ENCODE data around the gene OTOG. TPM values are rescaled to one million over a fixed set of nuclear protein-coding genes. Genes with fewer than 3 reads are reported as not detected.

The OTOG gene
- total RNA-seq, 1 experiment from 2014 or later, result not detected

- Histone ChIP-seq H2AFZ (no peak overlapping the region), H3K79me2 (ENCODE audit: low read depth) (no peaks in the 10 kb centered on the region), H3K9me3 (ENCODE audit: insufficient read depth, low read depth) (no peaks in the 10 kb centered on the region), H3K27me3 (ENCODE audit: insufficient read depth, low read depth) (peaks cover 58% of the 10 kb centered on the region), H3K4me1 (replicated peaks; ENCODE audit: insufficient read depth) (no peaks in the 10 kb centered on the region), H3K27ac (no peak overlapping the region), H3K4me3 (no peak overlapping the region), H3F3A (ENCODE audit: insufficient read depth, low read depth) (no peaks in the 10 kb centered on the region), H3K9me2 (ENCODE audit: insufficient read depth) (no peaks in the 10 kb centered on the region), H3K4me2 (no peak overlapping the region), H3K36me3 (ENCODE audit: low read depth) (no peaks in the 10 kb centered on the region), H4K20me1 (ENCODE audit: insufficient read depth) (no peaks in the 10 kb centered on the region)
- ChIA-PET POLR2A (ENCODE audit: unreplicated experiment) (no interaction called here), CTCF (interaction anchor here (0.5 kb wide), 1 partner anchor 237 kb away, joined by 3 read pairs; no protein-coding TSS in a partner anchor)
- no TSS peak for BruUV-seq (replicated peaks)
- TF ChIP-seq CTCF (conservative IDR thresholded peaks at IDR 0.05) (no peak), EZH2 (IDR thresholded peaks at IDR 0.05; ENCODE audit: low read depth) (no peak)
- intact Hi-C loops (cut with micrococcal nuclease; ENCODE audit: unreplicated experiment), result no loop called here
- DNase-seq, result no peak
Observed at GRCh38 chr11:17535488-17535887, 11.6 kb upstream of the OTOG start.

DNA sequence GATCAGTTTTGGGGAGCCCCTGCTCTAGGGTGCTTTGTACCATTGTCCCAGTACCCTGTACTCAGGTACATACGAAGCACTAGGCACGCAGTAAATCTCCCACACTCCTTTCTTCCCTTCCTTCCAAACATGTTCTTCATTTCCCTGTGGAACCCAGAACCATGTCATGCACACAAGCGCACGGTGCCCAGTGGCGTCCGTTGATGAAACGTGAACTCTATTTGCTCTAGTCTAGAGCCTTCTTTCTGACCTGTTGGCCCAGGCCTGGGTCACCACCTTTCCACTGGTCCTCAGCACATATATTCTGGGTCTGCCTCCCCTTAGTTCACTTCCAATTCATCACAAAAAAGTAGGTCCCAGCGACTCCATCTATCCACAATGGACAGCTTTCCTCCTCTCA is 9.8 kb upstream of the OTOG start:
- Histone ChIP-seq H2AFZ (no peak overlapping the region), H3K27ac (no peak overlapping the region), H3F3A (ENCODE audit: insufficient read depth, low read depth) (no peaks in the 10 kb centered on the region), H3K36me3 (ENCODE audit: low read depth) (no peaks in the 10 kb centered on the region), H3K4me2 (no peak overlapping the region), H3K4me3 (no peak overlapping the region), H3K27me3 (ENCODE audit: insufficient read depth, low read depth) (peaks cover 61% of the 10 kb centered on the region), H3K9me3 (ENCODE audit: insufficient read depth, low read depth) (no peaks in the 10 kb centered on the region), H3K9me2 (ENCODE audit: insufficient read depth) (no peaks in the 10 kb centered on the region), H3K4me1 (replicated peaks; ENCODE audit: insufficient read depth) (no peaks in the 10 kb centered on the region), H3K79me2 (ENCODE audit: low read depth) (no peaks in the 10 kb centered on the region), H4K20me1 (ENCODE audit: insufficient read depth) (no peaks in the 10 kb centered on the region)
- BruUV-seq (replicated peaks), result no TSS peak
- no peak for DNase-seq
- TF ChIP-seq EZH2 (IDR thresholded peaks at IDR 0.05; ENCODE audit: low read depth) (no peak), CTCF (conservative IDR thresholded peaks at IDR 0.05) (no peak)
- CTCF ChIA-PET, result no interaction called here
- POLR2A ChIA-PET (ENCODE audit: unreplicated experiment), result no interaction called here
- intact Hi-C loops (cut with micrococcal nuclease; ENCODE audit: unreplicated experiment), result no loop called here

DNA sequence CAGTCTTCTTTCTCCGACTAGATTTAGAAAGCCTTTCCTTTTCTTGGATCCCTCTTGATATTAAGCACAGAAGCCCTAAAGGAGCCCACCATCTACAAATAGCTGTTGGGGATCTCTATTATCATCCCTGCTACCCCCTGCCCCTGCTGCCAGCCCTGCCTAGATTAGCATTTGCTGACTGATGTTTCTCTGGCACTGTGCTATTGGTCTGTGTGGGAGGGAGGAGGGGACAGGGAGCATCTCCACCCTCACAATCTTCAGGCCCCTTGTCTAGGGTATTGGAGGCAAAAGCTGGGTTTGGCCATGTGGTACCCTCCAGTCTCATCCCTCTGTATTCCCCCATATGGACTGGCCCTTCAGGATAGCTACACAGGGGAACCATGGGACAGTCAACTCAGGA is 9.0 kb upstream of the OTOG start:
- no peaks in the 10 kb centered on the region for H3K9me3 ChIP-seq (ENCODE audit: insufficient read depth, low read depth)
- ChIA-PET POLR2A (ENCODE audit: unreplicated experiment) (no interaction called here), CTCF (no interaction called here)
- H3K27me3 ChIP-seq (ENCODE audit: insufficient read depth, low read depth), result peaks cover 55% of the 10 kb centered on the region
- no peaks in the 10 kb centered on the region for H3F3A ChIP-seq (ENCODE audit: insufficient read depth, low read depth)
- H3K36me3 ChIP-seq (ENCODE audit: low read depth), result no peaks in the 10 kb centered on the region
- H4K20me1 ChIP-seq (ENCODE audit: insufficient read depth), result no peaks in the 10 kb centered on the region
- DNase-seq, result no peak
- H3K4me2 ChIP-seq, result no peak overlapping the region
- H3K4me1 ChIP-seq (replicated peaks; ENCODE audit: insufficient read depth), result no peaks in the 10 kb centered on the region
- TF ChIP-seq CTCF (conservative IDR thresholded peaks at IDR 0.05) (no peak), EZH2 (IDR thresholded peaks at IDR 0.05; ENCODE audit: low read depth) (no peak)
- H3K27ac ChIP-seq, result no peak overlapping the region
- H3K4me3 ChIP-seq, result no peak overlapping the region
- H3K79me2 ChIP-seq (ENCODE audit: low read depth), result no peaks in the 10 kb centered on the region
- no peaks in the 10 kb centered on the region for H3K9me2 ChIP-seq (ENCODE audit: insufficient read depth)
- intact Hi-C loops (cut with micrococcal nuclease; ENCODE audit: unreplicated experiment), result no loop called here
- no peak overlapping the region for H2AFZ ChIP-seq
- BruUV-seq (replicated peaks), result no TSS peak
